Natural killer cell (primary cell): ENCODE results near the gene PKLR. TPM values are rescaled to one million over a fixed set of nuclear protein-coding genes. Genes with fewer than 3 reads are reported as not detected.

Experiments
- ATAC-seq, 3 donors: fragments of 150-1000 bp in 2 of 3; fragments of 200-7000 bp in 1 of 3; cut with Tn5 transposase; 1 replicate in 1 of 3; 2 replicates in 2 of 3; pipeline ENCODE4 v1.10.0; 2021; ENCODE audit warnings: mild to moderate bottlenecking in 2 of 3, moderate library complexity in 2 of 3
- DNase-seq, 2 donors: peaks; one replicate each; pipeline versions ENCODE4 v3.0.0 to v3.0.0-alpha.2; 2013 to 2021; ENCODE audit warnings: mixed read lengths in 1 of 2
- H3K27ac ChIP-seq: one replicate; pipeline ENCODE4 v1.5.1; 2013; ENCODE audit warnings: mild to moderate bottlenecking, low read length
- H3K27me3 ChIP-seq: one replicate; pipeline ENCODE4 v1.6.1; 2013; ENCODE audit warnings: low read length; ENCODE audit not compliant: control insufficient read depth, insufficient read depth
- H3K36me3 ChIP-seq: one replicate; pipeline ENCODE4 v1.6.1; 2013; ENCODE audit warnings: low read length; ENCODE audit not compliant: control insufficient read depth, insufficient read depth
- H3K4me1 ChIP-seq: one replicate; pipeline ENCODE4 v1.6.1; 2013; ENCODE audit warnings: low read length; ENCODE audit not compliant: control insufficient read depth, insufficient read depth
- H3K4me3 ChIP-seq: one replicate; pipeline ENCODE4 v1.5.1; 2013; ENCODE audit warnings: low read length
- H3K9me3 ChIP-seq: one replicate; pipeline ENCODE4 v1.6.1; 2013; ENCODE audit warnings: low read length; ENCODE audit not compliant: control insufficient read depth, insufficient read depth
- H3K27ac Mint-ChIP-seq, 2 donors: one replicate each; pipeline ENCODE4 v1.8.0; 2022; ENCODE audit warnings: mild to moderate bottlenecking in 2 of 2, mixed read lengths in 2 of 2, moderate library complexity in 1 of 2
- H3K27me3 Mint-ChIP-seq, 2 donors: one replicate each; pipeline ENCODE4 v1.8.0; 2022; ENCODE audit warnings: low read depth in 2 of 2, mixed read lengths in 2 of 2
- H3K36me3 Mint-ChIP-seq: one replicate; pipeline ENCODE4 v1.8.0; 2022; ENCODE audit warnings: mixed read lengths
- H3K4me1 Mint-ChIP-seq, 2 donors: one replicate each; pipeline ENCODE4 v1.8.0; 2022; ENCODE audit warnings: mixed read lengths in 2 of 2
- H3K4me3 Mint-ChIP-seq: one replicate; pipeline ENCODE4 v1.8.0; 2022; ENCODE audit warnings: mild to moderate bottlenecking, moderate library complexity, mixed read lengths
- H3K9me3 Mint-ChIP-seq, 2 donors: one replicate each; pipeline ENCODE4 v1.8.0; 2022; ENCODE audit warnings: mixed read lengths in 2 of 2
- WGBS: methylation state at CpG from one replicate; pipeline ENCODE4 v1.1.7; 2013; ENCODE audit warnings: missing lambda C conversion rate; ENCODE audit not compliant: insufficient coverage; 5-methylcytosine and 5-hydroxymethylcytosine counted together
- intact Hi-C: fragments of 100-400 bp; cut with micrococcal nuclease; formaldehyde crosslinking; loops from one replicate; pipeline ENCODE4 v1.14.2; 2022
- total RNA-seq, 4 donors: library from RNA; stranded (reverse); fragments of 120-200 nt in 1 of 4; gene quantifications; one replicate each; pipeline versions ENCODE4 v1.2.3 to v1.2.4, GENCODE V29; 2013 to 2022
- TF ChIP-seq, protein P1 (sequence below): fragments of 200-600 bp; IDR thresholded peaks from one replicate; pipeline ENCODE4 v1.8.0; 2022; ENCODE audit warnings: antibody characterized with exemption

PKLR gene
- under 1 TPM in 1 of 3 donors, not detected in 2; 0.12 TPM for total RNA-seq
- total RNA-seq (2013), result not detected

GRCh38 chr1:155301342-155301841 lies at the start of gene PKLR:
TSS of gene PKLR (minus strand) at chr1:155301438. CDS start at chr1:155301395, 43 bp downstream.
- H3K36me3 Mint-ChIP-seq, result no peaks in the 10 kb centered on the region
- WGBS, result 92% methylated on average over 5 of the region's 5 CpGs
- intact Hi-C loops, result no loop called here
- Histone ChIP-seq H3K36me3 (no peaks in the 10 kb centered on the region), H3K27ac (no peak within 1 kb of the TSS), H3K4me3 (no peak within 1 kb of the TSS), H3K9me3 (no peaks in the 10 kb centered on the region), H3K4me1 (no peaks in the 10 kb centered on the region), H3K27me3 (peaks cover 2% of the 10 kb centered on the region)
- ATAC-seq (no peak), DNase-seq (no peak)
- H3K9me3 Mint-ChIP-seq, result no peaks in the 10 kb centered on the region
- no peak within 1 kb of the TSS for H3K27ac Mint-ChIP-seq
- no peaks in the 10 kb centered on the region for H3K4me1 Mint-ChIP-seq
- H3K4me3 Mint-ChIP-seq, result no peak within 1 kb of the TSS
- TF ChIP-seq, protein P1, sequence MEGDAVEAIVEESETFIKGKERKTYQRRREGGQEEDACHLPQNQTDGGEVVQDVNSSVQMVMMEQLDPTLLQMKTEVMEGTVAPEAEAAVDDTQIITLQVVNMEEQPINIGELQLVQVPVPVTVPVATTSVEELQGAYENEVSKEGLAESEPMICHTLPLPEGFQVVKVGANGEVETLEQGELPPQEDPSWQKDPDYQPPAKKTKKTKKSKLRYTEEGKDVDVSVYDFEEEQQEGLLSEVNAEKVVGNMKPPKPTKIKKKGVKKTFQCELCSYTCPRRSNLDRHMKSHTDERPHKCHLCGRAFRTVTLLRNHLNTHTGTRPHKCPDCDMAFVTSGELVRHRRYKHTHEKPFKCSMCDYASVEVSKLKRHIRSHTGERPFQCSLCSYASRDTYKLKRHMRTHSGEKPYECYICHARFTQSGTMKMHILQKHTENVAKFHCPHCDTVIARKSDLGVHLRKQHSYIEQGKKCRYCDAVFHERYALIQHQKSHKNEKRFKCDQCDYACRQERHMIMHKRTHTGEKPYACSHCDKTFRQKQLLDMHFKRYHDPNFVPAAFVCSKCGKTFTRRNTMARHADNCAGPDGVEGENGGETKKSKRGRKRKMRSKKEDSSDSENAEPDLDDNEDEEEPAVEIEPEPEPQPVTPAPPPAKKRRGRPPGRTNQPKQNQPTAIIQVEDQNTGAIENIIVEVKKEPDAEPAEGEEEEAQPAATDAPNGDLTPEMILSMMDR, result no peak
- H3K27me3 Mint-ChIP-seq, result peaks cover 12 to 19% of the 10 kb centered on the region in 2 donors

- intact Hi-C loops, result no loop called here
- ATAC-seq (no peak), DNase-seq (no peak)
- Mint-ChIP-seq H3K27me3 (no peaks in the 10 kb centered on the region), H3K9me3 (no peaks in the 10 kb centered on the region), H3K36me3 (peaks cover 32% of the 10 kb centered on the region), H3K4me3 (no peak overlapping the region), H3K4me1 (no peaks in the 10 kb centered on the region), H3K27ac (no peak overlapping the region)
- peaks cover 87% of the 10 kb centered on the region for H3K36me3 ChIP-seq
- TF ChIP-seq, protein P1, result no peak
- H3K9me3 ChIP-seq, result no peaks in the 10 kb centered on the region
- H3K4me1 ChIP-seq, result no peaks in the 10 kb centered on the region
- H3K27me3 ChIP-seq, result no peaks in the 10 kb centered on the region
- 100% methylated on average over 3 of the region's 3 CpGs for WGBS
- no peak overlapping the region for H3K4me3 ChIP-seq
- no peak overlapping the region for H3K27ac ChIP-seq
Observed at GRCh38 chr1:155342842-155343241, 41.6 kb upstream of the PKLR start.

DNA sequence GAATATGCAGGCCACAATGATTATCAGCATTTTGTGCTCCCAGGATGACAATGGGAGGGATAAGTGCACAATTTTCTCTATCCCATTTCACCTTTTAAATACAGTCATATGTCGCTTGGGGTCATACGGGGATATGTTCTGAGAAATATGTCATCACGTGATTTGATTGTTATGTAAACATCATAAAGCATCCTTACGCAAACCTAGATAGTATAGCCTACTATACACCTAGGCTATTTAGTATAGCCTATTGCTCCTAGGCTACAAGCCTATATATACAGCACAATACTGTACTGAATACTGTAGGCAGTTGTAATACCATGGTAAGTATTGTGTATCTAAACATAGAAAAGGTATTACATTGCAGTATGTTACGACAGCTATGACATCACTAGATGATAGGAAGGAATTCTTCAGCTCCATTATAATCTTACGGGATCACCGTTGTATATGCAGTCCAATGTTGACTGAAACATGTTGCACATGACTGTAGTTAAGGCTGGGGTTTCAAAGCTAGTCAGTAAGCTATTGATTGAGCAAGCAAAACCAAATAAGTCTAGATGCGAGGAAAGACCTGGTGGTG lies 38.4 kb upstream of the PKLR start:
- DNase-seq (no peak), ATAC-seq (no peak)
- H3K27me3 ChIP-seq, result no peaks in the 10 kb centered on the region
- H3K4me3 ChIP-seq, result no peak overlapping the region
- TF ChIP-seq, protein P1, result no peak
- intact Hi-C loops, result no loop called here
- H3K9me3 Mint-ChIP-seq, result no peaks in the 10 kb centered on the region
- no peak overlapping the region for H3K4me3 Mint-ChIP-seq
- H3K36me3 ChIP-seq, result peaks cover 80% of the 10 kb centered on the region
- H3K4me1 ChIP-seq, result no peaks in the 10 kb centered on the region
- H3K9me3 ChIP-seq, result no peaks in the 10 kb centered on the region
- peaks cover 31% of the 10 kb centered on the region for H3K36me3 Mint-ChIP-seq
- 97% methylated on average over 7 of the region's 8 CpGs for WGBS
- H3K27ac Mint-ChIP-seq, result no peak overlapping the region
- no peaks in the 10 kb centered on the region for H3K4me1 Mint-ChIP-seq
- no peak overlapping the region for H3K27ac ChIP-seq
- no peaks in the 10 kb centered on the region for H3K27me3 Mint-ChIP-seq

GRCh38 chr1:155334962-155335361 lies 33.7 kb upstream of the PKLR start:
- H3K4me3 Mint-ChIP-seq, result no peak overlapping the region
- peaks cover 26% of the 10 kb centered on the region for H3K36me3 Mint-ChIP-seq

More at GRCh38 chr1:155334962-155335361, 33.7 kb upstream of the PKLR start:
- intact Hi-C loops, result no loop called here
- Histone ChIP-seq H3K36me3 (peaks cover 50% of the 10 kb centered on the region), H3K9me3 (no peaks in the 10 kb centered on the region), H3K27ac (no peak overlapping the region), H3K4me3 (no peak overlapping the region), H3K4me1 (no peaks in the 10 kb centered on the region), H3K27me3 (no peaks in the 10 kb centered on the region)
- Mint-ChIP-seq H3K27ac (peak overlapping the region in 1 of 2 donors; percentile 16), H3K4me1 (no peaks in the 10 kb centered on the region), H3K9me3 (no peaks in the 10 kb centered on the region), H3K27me3 (no peaks in the 10 kb centered on the region)
- TF ChIP-seq, protein P1, result no peak
- no peak for ATAC-seq
- WGBS, result 96% methylated on average over 1 of the region's 1 CpG
- DNase-seq, result no peak
